KMS-11 (cell line): ENCODE results near the gene CDC34.

Experiments
- H2AFZ ChIP-seq: fragments of 200-600 bp; sonication (generic); 2 replicates; pipeline ENCODE4 v1.6.1; 2016; ENCODE audit warnings: antibody characterized with exemption, mixed run types, low read depth
- H3K27ac ChIP-seq: fragments of 200-600 bp; sonication (generic); 2 replicates; pipeline ENCODE4 v1.6.1; 2016; ENCODE audit warnings: mild to moderate bottlenecking, mixed run types
- H3K27me3 ChIP-seq: fragments of 200-600 bp; sonication (generic); 2 replicates; pipeline ENCODE4 v1.6.1; 2017; ENCODE audit warnings: mild to moderate bottlenecking, low read depth, mixed run types, moderate library complexity; ENCODE audit not compliant: insufficient read depth
- H3K36me3 ChIP-seq: fragments of 200-600 bp; sonication (generic); 2 replicates; pipeline ENCODE4 v1.6.1; 2017; ENCODE audit warnings: mild to moderate bottlenecking, mixed run types; ENCODE audit not compliant: insufficient read depth
- H3K4me1 ChIP-seq: fragments of 200-600 bp; sonication (generic); 2 replicates; pipeline ENCODE4 v1.6.1; 2016; ENCODE audit warnings: mild to moderate bottlenecking, low read depth, mixed run types; ENCODE audit not compliant: poor library complexity, severe bottlenecking
- H3K4me2 ChIP-seq: fragments of 200-600 bp; sonication (generic); 2 replicates; pipeline ENCODE4 v1.7.0; 2016; ENCODE audit warnings: mild to moderate bottlenecking, mixed run types
- H3K4me3 ChIP-seq: fragments of 200-600 bp; sonication (generic); IDR thresholded peaks from 2 replicates; pipeline ENCODE4 v1.6.1; 2017; ENCODE audit warnings: low read depth, low read length, mixed read lengths; ENCODE audit not compliant: insufficient read depth
- H3K79me2 ChIP-seq: fragments of 200-600 bp; sonication (generic); 2 replicates; pipeline ENCODE4 v1.6.1; 2016; ENCODE audit warnings: low read depth, mixed run types; ENCODE audit not compliant: insufficient read depth
- H3K9ac ChIP-seq: fragments of 200-600 bp; sonication (generic); 2 replicates; pipeline ENCODE4 v1.6.1; 2016; ENCODE audit warnings: mild to moderate bottlenecking, mixed run types
- H4K20me1 ChIP-seq: fragments of 200-600 bp; sonication (generic); 2 replicates; pipeline ENCODE4 v1.6.1; 2016; ENCODE audit warnings: mild to moderate bottlenecking, mixed run types; ENCODE audit not compliant: insufficient read depth
- CTCF ChIP-seq: fragments of 200-600 bp; sonication (generic); conservative IDR thresholded peaks from 2 replicates; pipeline ENCODE4 v1.6.1; 2017; ENCODE audit warnings: low read depth, mild to moderate bottlenecking, antibody characterized with exemption, low read length, moderate library complexity, mixed read lengths

The CDC34 gene

GRCh38 chr19:491146-491741, 40.3 kb upstream of the CDC34 start:
- H3K4me1 ChIP-seq = no peaks in the 10 kb centered on the region
- H3K4me3 ChIP-seq = no peak overlapping the region
- peaks cover 2% of the 10 kb centered on the region; the same call in 1 of the 2 replicates for H3K27me3 ChIP-seq
- no peaks in the 10 kb centered on the region for H4K20me1 ChIP-seq
- no peaks in the 10 kb centered on the region for H3K79me2 ChIP-seq
- H3K27ac ChIP-seq = no peak overlapping the region
- H3K4me2 ChIP-seq = no peak overlapping the region
- H3K36me3 ChIP-seq = no peaks in the 10 kb centered on the region
- no peak overlapping the region for H3K9ac ChIP-seq
- no peak overlapping the region for H2AFZ ChIP-seq
- TF ChIP-seq CTCF = no peak

- Histone ChIP-seq H3K27ac (no peak overlapping the region), H3K4me1 (no peaks in the 10 kb centered on the region), H3K4me3 (no peak overlapping the region), H3K36me3 (no peaks in the 10 kb centered on the region), H3K9ac (no peak overlapping the region), H3K4me2 (no peak overlapping the region), H4K20me1 (no peaks in the 10 kb centered on the region), H3K79me2 (no peaks in the 10 kb centered on the region), H3K27me3 (no peaks in the 10 kb centered on the region; the same call in 1 of the 2 replicates), H2AFZ (no peak overlapping the region)
- no peak for TF ChIP-seq CTCF
Measured at GRCh38 chr19:492091-492531, 39.4 kb upstream of the CDC34 start.

GRCh38 chr19:493391-494170, 38.0 kb upstream of the CDC34 start:
- Histone ChIP-seq H3K27me3 (no peaks in the 10 kb centered on the region), H3K27ac (no peak overlapping the region), H3K79me2 (no peaks in the 10 kb centered on the region), H3K36me3 (no peaks in the 10 kb centered on the region), H4K20me1 (no peaks in the 10 kb centered on the region), H3K4me3 (no peak overlapping the region), H2AFZ (no peak overlapping the region), H3K4me1 (no peaks in the 10 kb centered on the region), H3K9ac (no peak overlapping the region), H3K4me2 (no peak overlapping the region)
- TF ChIP-seq CTCF = no peak

GRCh38 chr19:494171-495080, 37.1 kb upstream of the CDC34 start:
- Histone ChIP-seq H3K36me3 (no peaks in the 10 kb centered on the region), H3K27ac (no peak overlapping the region), H2AFZ (no peak overlapping the region), H4K20me1 (no peaks in the 10 kb centered on the region), H3K79me2 (no peaks in the 10 kb centered on the region), H3K9ac (no peak overlapping the region), H3K4me3 (no peak overlapping the region), H3K27me3 (peaks cover 2% of the 10 kb centered on the region; the same call in 1 of the 2 replicates), H3K4me1 (no peaks in the 10 kb centered on the region), H3K4me2 (no peak overlapping the region)
- no peak for TF ChIP-seq CTCF
